IPS DF 4.7 (cell line): Measurements from ENCODE around the gene SACS.
"Not testable (repeated sequence)": the region's sequence is repeated elsewhere in the genome, so short reads cannot be mapped to it uniquely, and the experiment has no call there.

Experiments
- DNase-seq: peaks from one replicate; pipeline ENCODE4 v3.0.0-alpha.2; 2013; ENCODE audit warnings: low spot score; ENCODE audit errors: extremely low read depth

SACS gene

DNA sequence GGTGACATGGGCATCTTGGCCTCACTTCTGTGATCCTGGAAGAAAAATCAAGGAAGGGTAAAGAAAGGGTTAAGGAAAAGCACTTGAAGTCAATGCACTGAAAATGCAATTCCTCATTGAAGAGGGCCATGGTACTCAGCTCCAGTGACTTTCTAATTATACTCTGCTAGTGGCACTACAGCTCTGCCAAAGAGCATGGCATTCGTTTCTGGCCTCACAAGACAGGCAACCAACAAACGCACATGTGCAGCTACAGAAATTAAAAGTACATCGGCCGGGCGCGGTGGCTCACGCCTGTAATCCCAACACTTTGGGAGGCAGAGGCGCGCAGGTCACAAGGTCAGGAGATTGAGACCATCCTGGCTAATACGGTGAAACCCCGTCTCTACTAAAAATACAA lies 21.8 kb downstream of the SACS start:
- DNase-seq, result no peak

DNA sequence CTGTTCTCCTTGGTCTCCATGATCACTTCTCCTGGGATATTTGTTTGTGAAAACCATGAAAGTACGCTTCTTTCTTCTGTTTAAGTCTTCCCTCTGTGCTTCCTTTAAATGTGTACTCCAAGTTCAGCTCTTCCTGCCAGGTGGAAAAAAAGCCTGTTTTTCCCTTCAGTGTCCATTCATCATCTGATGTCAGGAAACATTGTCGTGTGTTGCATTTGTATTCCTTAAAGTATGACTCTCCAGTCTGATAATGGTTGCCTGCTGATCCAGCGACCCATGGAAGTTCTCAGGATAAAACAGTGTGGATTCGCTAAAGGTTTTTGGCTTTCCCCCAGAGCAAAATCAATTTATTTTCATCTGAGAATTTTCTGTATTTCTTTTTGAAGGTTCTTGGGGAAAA lies 22.3 kb downstream of the SACS start:
- DNase-seq, result no peak

DNA sequence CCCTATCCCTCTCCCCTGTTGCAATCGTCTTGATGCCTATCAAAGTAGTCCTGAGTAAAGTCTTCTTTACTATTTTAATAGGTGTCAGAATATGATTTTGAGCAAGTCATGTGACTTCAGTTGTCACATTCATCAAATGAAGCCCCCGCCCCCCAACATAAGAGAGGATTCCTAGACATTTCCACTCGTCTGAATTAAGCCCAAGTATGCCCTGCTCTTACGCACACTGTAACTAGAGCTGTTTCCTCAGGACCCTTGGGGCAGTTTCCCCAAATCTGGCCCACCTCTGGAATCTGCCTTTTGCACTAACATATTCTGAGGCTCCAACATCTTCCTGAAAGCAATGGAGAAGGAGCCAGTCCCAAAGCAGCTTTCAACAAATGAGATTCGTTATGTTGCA lies 25.5 kb downstream of the SACS start:
- DNase-seq, result no peak

GRCh38 chr13:23401156-23401555 lies 32.3 kb downstream of the SACS start:
- not testable (repeated sequence) for DNase-seq

GRCh38 chr13:23399347-23399746 lies 34.2 kb downstream of the SACS start:
- no peak for DNase-seq

DNA sequence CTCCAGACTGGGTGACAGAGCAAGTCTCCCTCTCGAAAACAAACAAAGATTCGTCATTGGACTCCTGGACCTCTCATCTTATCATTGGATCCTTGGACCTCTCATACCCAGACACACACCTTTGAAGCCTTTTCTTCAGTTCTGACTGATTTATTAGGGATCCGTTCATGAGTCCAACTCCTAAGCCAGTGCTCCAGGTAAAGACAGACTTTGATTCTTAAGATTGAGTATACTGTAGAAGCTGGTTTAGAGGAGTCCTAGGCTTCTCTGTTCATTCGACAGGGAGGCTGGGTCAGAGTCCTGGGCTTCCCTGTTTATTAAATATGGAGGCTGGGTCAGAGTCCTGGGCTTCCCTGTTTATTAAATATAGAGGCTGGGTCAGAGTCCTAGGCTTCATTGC lies 38.7 kb downstream of the SACS start:
- no peak for DNase-seq

GRCh38 chr13:23392925-23393645 lies 40.4 kb downstream of the SACS start:
- DNase-seq, result no peak

DNA sequence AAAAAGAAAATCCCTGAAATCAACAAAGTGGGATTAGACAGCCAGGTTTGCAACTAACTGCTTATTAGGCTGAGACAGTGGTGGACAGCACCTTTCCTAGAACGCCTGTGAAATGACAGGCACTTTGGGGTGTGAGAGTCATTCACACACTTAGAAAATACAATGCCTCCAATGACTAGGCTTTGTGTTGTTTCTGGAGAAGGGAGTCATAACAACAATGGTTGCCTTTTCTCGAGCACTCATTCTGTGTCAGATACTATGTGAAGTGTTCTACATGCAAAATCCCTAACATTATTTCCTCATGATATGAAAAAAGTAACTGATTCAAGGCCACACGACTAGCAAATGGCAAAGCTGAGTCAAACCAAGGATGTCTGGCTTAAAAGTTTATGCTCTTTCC lies 41.2 kb downstream of the SACS start:
- DNase-seq, result no peak

- DNase-seq, result no peak
Observed at GRCh38 chr13:23391752-23392151, 41.8 kb downstream of the SACS start.

DNA sequence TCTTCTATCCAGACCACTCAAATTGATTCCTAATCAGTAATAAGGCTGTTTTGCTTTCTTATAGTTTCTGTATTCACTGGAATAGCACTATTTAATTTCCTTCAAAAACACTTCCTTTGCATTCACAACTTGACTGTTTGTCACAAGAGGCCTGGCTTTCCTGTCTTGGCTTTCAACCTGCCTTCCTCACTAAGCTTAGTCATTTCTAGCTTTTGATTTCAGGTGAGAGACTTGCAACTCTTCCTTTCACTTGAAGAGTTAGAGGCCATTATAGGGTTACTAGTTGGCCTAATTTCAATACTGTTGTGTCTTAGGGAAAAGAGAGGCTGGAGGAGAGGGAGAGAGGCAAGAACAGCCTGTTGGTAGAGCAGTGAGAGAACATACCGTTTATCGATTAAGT lies 47.0 kb downstream of the SACS start:
- no peak for DNase-seq

- DNase-seq, result no peak
Observed at GRCh38 chr13:23385931-23386330, 47.6 kb downstream of the SACS start.

GRCh38 chr13:23384111-23384510 lies 49.4 kb downstream of the SACS start:
- DNase-seq, result no peak

DNA sequence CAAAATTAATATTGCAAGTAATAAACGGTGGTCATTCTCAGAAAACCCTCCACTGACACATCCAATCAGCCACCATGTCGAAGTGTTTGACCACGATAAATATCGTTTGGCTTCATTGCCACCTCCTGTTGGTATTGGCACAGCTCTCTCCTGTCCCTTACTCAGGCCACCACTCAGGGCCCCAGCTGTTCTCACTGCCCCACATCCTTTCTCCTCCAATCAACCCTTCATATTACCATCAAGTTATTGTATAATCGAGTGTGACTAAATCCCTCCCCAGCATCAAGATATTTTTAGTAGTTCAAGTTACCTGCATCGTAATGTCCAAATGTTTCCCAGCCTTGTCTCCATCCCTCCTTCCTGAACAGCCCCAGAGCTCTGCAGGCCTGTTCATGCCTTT lies 50.4 kb downstream of the SACS start:
- DNase-seq, result no peak

GRCh38 chr13:23381866-23382265 lies 51.6 kb downstream of the SACS start:
- no peak for DNase-seq

GRCh38 chr13:23380534-23380933 lies 53.0 kb downstream of the SACS start:
- DNase-seq, result no peak

- peak; percentile 11 for DNase-seq
Observed at GRCh38 chr13:23377983-23378632, 55.4 kb downstream of the SACS start.

GRCh38 chr13:23377579-23377978 lies 55.9 kb downstream of the SACS start:
- DNase-seq, result no peak

- peak; percentile 11 for DNase-seq
Observed at GRCh38 chr13:23375001-23375971, 58.2 kb downstream of the SACS start.

DNA sequence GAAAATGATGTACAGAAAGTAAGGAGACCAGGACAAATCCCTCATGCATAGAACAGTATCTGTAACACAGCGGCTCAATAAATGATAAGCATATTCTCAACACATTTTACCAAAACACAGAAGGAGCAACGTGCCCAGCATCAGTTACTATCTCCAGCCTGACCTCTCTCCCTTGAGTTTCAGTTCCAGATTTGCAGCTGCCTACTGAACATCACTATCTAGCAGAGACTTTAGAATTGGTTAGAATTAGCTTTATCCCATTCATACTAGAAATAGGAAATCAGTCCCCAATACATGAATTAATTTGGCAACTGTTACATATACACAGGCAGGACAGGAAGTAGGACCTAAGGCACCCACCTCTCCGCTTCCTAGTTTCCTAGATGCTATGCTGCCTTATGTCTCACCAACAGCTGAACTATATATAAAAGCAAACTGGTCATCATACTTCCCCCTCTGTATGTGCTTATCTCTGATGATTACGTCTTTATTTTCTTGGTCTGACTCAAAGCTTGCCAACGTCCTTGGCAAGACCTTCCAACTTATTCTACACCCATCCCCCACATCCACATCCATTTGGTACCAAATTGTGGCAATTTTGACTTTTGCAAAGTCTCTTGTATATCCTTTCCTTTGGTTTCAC lies 61.1 kb downstream of the SACS start:
- no peak for DNase-seq

DNA sequence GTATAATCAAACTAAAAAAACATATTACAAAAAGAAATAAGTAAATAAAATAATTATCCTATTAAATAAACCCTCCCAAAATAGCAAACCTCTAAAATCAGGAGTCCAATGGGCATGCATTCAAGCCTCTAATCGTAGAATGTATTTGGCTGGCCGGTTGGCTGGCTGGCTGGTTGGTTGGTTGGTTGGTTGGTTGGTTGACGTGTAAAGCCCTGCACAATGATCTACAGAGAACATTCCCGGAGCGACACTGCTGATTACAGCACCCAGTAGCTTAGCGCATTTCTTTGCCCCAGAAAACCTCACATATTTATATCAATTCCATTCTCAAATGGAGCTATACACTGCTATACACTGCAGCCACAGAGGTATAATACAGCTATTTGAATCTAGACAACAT lies 65.6 kb downstream of the SACS start:
- DNase-seq, result no peak

DNA sequence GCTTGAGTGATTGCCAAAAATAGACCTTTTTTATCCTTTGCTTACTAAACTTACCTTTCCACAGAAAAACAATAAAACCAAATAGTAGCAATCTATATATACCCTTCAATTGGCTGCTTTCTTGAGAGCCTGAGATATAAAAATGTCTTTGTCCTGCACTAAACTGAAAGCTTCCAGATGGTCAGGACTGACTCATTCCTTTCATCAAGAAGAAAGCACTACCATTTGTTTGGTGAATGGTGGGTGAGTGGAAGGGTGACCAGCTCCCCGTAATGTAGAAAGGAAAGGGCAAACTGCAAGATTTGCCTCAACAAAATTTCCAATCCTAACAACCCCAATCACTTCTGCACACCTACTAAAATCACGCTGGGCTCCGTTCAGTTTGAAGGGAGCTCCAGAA lies 67.8 kb downstream of the SACS start:
- no peak for DNase-seq

- no peak for DNase-seq
Observed at GRCh38 chr13:23359882-23360281, 73.6 kb downstream of the SACS start.
